Breast epithelium (tissue), 3 donors: ENCODE results near the gene NUB1.

ENCODE experiments used
- POLR2A ChIP-seq: fragments of 450-650 bp; IDR thresholded peaks from one replicate; pipeline ENCODE4 v1.6.1; 2016; ENCODE audit warnings: antibody characterized with exemption, mild to moderate bottlenecking, moderate library complexity
- TF ChIP-seq, protein P1 (sequence below), 3 donors: fragments of 450-650 bp; IDR thresholded peaks; one replicate each; pipeline ENCODE4 v1.5.1; 2016 to 2017; ENCODE audit warnings: antibody characterized with exemption in 3 of 3, mild to moderate bottlenecking in 3 of 3, moderate library complexity in 3 of 3

DNA sequence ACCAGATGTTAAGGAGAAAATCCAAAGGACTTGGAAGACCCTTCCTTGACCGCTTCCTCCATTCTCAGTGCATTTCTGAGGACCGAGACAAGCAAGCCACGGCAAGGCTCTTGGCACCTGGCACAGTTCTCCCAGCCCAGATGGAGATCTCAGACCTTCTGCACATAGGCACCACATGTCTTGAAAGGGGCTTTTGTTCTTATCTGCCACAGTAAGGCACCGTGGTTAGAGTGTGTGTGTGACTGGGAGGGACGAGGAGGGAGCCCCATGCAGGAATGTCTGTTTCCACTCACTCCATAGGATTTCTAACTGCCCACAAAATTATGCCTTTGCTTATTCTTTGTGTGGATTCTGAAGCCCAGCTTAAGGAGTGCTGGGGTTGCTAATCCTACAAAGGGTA is 78.5 kb downstream of the NUB1 start:
- TF ChIP-seq, protein P1, sequence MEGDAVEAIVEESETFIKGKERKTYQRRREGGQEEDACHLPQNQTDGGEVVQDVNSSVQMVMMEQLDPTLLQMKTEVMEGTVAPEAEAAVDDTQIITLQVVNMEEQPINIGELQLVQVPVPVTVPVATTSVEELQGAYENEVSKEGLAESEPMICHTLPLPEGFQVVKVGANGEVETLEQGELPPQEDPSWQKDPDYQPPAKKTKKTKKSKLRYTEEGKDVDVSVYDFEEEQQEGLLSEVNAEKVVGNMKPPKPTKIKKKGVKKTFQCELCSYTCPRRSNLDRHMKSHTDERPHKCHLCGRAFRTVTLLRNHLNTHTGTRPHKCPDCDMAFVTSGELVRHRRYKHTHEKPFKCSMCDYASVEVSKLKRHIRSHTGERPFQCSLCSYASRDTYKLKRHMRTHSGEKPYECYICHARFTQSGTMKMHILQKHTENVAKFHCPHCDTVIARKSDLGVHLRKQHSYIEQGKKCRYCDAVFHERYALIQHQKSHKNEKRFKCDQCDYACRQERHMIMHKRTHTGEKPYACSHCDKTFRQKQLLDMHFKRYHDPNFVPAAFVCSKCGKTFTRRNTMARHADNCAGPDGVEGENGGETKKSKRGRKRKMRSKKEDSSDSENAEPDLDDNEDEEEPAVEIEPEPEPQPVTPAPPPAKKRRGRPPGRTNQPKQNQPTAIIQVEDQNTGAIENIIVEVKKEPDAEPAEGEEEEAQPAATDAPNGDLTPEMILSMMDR (IDR thresholded peaks at IDR 0.05) = no peak
- no peak for TF ChIP-seq POLR2A
